ENCODE results near the gene C17orf113. TPM values are rescaled to one million over a fixed set of nuclear protein-coding genes. Genes with fewer than 3 reads are reported as not detected.

The C17orf113 gene
- total RNA-seq, 2 donors from 2014 or later = 0.21 to 0.54 TPM

- ATAC-seq (ENCODE audit: insufficient number of reproducible peaks, low FRiP score, low read depth) (no peak), DNase-seq (ENCODE audit: low spot score) (no peak)
- no peak for TF ChIP-seq CTCF (IDR thresholded peaks at IDR 0.05)
- H3K9me3 ChIP-seq = no peaks in the 10 kb centered on the region
- H3K4me3 ChIP-seq = no peak overlapping the region
- H3K4me1 ChIP-seq (ENCODE audit: control insufficient read depth in 1 of 2, low read depth in 2 of 2) = peaks cover 0 to 7% of the 10 kb centered on the region in 2 donors
- no peaks in the 10 kb centered on the region for H3K27me3 ChIP-seq (replicated peaks; ENCODE audit: insufficient read depth)
- no peak overlapping the region for H3K27ac ChIP-seq
- H3K36me3 ChIP-seq = peaks cover 41% of the 10 kb centered on the region
These were observed 48.1 kb downstream of the C17orf113 start for GRCh38 chr17:42002175-42002791.

- peaks cover 47% of the 10 kb centered on the region for H3K36me3 ChIP-seq
These were observed 48.7 kb downstream of the C17orf113 start for GRCh38 chr17:42001729-42002128.

GRCh38 chr17:42000413-42001133, 49.8 kb downstream of the C17orf113 start:
- Histone ChIP-seq H3K27me3 (replicated peaks; ENCODE audit: insufficient read depth) (no peaks in the 10 kb centered on the region), H3K4me1 (ENCODE audit: control insufficient read depth in 1 of 2, low read depth in 2 of 2) (no peaks in the 10 kb centered on the region), H3K4me3 (no peak overlapping the region), H3K36me3 (peaks cover 58% of the 10 kb centered on the region), H3K9me3 (no peaks in the 10 kb centered on the region), H3K27ac (no peak overlapping the region)
- ATAC-seq (ENCODE audit: insufficient number of reproducible peaks, low FRiP score, low read depth) (no peak), DNase-seq (ENCODE audit: low spot score) (no peak)
- no peak for TF ChIP-seq CTCF (IDR thresholded peaks at IDR 0.05)

More at GRCh38 chr17:42001729-42002128, 48.7 kb downstream of the C17orf113 start:
- ATAC-seq (ENCODE audit: insufficient number of reproducible peaks, low FRiP score, low read depth) (no peak), DNase-seq (ENCODE audit: low spot score) (no peak)
- Histone ChIP-seq H3K9me3 (no peaks in the 10 kb centered on the region), H3K4me1 (ENCODE audit: control insufficient read depth in 1 of 2, low read depth in 2 of 2) (peaks cover 0 to 1% of the 10 kb centered on the region in 2 donors), H3K4me3 (no peak overlapping the region), H3K27me3 (replicated peaks; ENCODE audit: insufficient read depth) (no peaks in the 10 kb centered on the region), H3K27ac (no peak overlapping the region)
- no peak for TF ChIP-seq CTCF (IDR thresholded peaks at IDR 0.05)

GRCh38 chr17:41998497-41998896, 51.9 kb downstream of the C17orf113 start:
- H3K4me3 ChIP-seq = no peak overlapping the region
- ATAC-seq (ENCODE audit: insufficient number of reproducible peaks, low FRiP score, low read depth) (no peak), DNase-seq (ENCODE audit: low spot score) (no peak)
- no peak overlapping the region for H3K27ac ChIP-seq
- no peaks in the 10 kb centered on the region for H3K4me1 ChIP-seq (ENCODE audit: control insufficient read depth in 1 of 2, low read depth in 2 of 2)
- H3K27me3 ChIP-seq (replicated peaks; ENCODE audit: insufficient read depth) = no peaks in the 10 kb centered on the region
- peaks cover 74% of the 10 kb centered on the region for H3K36me3 ChIP-seq
- no peak for TF ChIP-seq CTCF (IDR thresholded peaks at IDR 0.05)
- no peaks in the 10 kb centered on the region for H3K9me3 ChIP-seq

GRCh38 chr17:41996855-41997164, 53.6 kb downstream of the C17orf113 start:
- no peaks in the 10 kb centered on the region for H3K27me3 ChIP-seq (replicated peaks; ENCODE audit: insufficient read depth)
- DNase-seq (ENCODE audit: low spot score) = no peak
- ATAC-seq (ENCODE audit: insufficient number of reproducible peaks, low FRiP score, low read depth) = no peak
- H3K36me3 ChIP-seq = peaks cover 82% of the 10 kb centered on the region
- H3K27ac ChIP-seq = no peak overlapping the region
- H3K4me3 ChIP-seq = no peak overlapping the region
- TF ChIP-seq CTCF (IDR thresholded peaks at IDR 0.05) = no peak
- H3K9me3 ChIP-seq = no peaks in the 10 kb centered on the region
- no peaks in the 10 kb centered on the region for H3K4me1 ChIP-seq (ENCODE audit: control insufficient read depth in 1 of 2, low read depth in 2 of 2)
